HepG2 (cell line): ENCODE measurements around the gene ENTPD1.

Experiments
- BHLHE40 ChIP-seq: IDR thresholded peaks from 2 replicates; pipeline ENCODE4 v1.6.1; 2011; ENCODE audit warnings: low read length, improper control_type of control experiment
- KAT8 ChIP-seq: IDR thresholded peaks from 2 replicates; pipeline ENCODE4 v1.6.1; 2016; ENCODE audit warnings: missing genetic modification reagents, missing compliant biosample characterization
- RAD21 ChIP-seq: fragments of 450-650 bp; formaldehyde crosslinking; IDR thresholded peaks from 2 replicates; pipeline ENCODE4 v1.5.0; 2020; ENCODE audit warnings: mild to moderate bottlenecking
- ZNF460 ChIP-seq: sonication (generic); formaldehyde crosslinking; IDR thresholded peaks from 2 replicates; pipeline ENCODE4 v1.5.1; 2020; ENCODE audit warnings: missing genetic modification reagents, mild to moderate bottlenecking, borderline replicate concordance
- TF ChIP-seq, protein P1 (sequence below): sonication (generic); formaldehyde crosslinking; IDR thresholded peaks from 2 replicates; pipeline ENCODE4 v1.5.0; 2020; ENCODE audit warnings: mild to moderate bottlenecking, missing genetic modification reagents
- TF ChIP-seq, protein P2 (sequence below): sonication (generic); formaldehyde crosslinking; IDR thresholded peaks from 2 replicates; pipeline ENCODE4 v1.8.0; 2022; ENCODE audit warnings: mild to moderate bottlenecking, missing genetic modification reagents, borderline replicate concordance

DNA sequence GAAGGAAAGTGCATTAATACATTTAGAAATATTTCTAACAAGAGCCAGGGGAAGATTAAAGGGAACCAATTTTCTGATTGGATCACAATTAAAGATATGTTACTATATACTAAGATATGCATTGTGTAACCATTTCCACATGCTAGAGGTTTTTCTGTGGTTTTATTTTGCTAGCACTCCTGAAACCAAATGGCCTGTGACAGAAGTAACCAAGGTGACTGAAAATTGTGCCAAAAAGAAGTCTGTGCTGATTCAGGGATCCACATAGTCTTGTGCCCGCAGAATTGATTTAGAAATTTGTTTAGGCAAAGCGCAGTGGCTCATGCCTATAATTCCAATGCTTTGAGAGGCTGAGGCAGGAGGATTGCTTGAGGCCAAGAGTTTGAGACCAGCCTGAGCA, 153.6 kb downstream of the ENTPD1 start:
- no peak for TF ChIP-seq KAT8 (CRISPR knock-in tag)
- TF ChIP-seq, protein P1, sequence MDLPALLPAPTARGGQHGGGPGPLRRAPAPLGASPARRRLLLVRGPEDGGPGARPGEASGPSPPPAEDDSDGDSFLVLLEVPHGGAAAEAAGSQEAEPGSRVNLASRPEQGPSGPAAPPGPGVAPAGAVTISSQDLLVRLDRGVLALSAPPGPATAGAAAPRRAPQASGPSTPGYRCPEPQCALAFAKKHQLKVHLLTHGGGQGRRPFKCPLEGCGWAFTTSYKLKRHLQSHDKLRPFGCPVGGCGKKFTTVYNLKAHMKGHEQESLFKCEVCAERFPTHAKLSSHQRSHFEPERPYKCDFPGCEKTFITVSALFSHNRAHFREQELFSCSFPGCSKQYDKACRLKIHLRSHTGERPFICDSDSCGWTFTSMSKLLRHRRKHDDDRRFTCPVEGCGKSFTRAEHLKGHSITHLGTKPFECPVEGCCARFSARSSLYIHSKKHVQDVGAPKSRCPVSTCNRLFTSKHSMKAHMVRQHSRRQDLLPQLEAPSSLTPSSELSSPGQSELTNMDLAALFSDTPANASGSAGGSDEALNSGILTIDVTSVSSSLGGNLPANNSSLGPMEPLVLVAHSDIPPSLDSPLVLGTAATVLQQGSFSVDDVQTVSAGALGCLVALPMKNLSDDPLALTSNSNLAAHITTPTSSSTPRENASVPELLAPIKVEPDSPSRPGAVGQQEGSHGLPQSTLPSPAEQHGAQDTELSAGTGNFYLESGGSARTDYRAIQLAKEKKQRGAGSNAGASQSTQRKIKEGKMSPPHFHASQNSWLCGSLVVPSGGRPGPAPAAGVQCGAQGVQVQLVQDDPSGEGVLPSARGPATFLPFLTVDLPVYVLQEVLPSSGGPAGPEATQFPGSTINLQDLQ (CRISPR knock-in tag) = no peak
- no peak for TF ChIP-seq ZNF460
- TF ChIP-seq BHLHE40 = no peak
- TF ChIP-seq RAD21 (CRISPR knock-in tag) = no peak
- TF ChIP-seq, protein P2, sequence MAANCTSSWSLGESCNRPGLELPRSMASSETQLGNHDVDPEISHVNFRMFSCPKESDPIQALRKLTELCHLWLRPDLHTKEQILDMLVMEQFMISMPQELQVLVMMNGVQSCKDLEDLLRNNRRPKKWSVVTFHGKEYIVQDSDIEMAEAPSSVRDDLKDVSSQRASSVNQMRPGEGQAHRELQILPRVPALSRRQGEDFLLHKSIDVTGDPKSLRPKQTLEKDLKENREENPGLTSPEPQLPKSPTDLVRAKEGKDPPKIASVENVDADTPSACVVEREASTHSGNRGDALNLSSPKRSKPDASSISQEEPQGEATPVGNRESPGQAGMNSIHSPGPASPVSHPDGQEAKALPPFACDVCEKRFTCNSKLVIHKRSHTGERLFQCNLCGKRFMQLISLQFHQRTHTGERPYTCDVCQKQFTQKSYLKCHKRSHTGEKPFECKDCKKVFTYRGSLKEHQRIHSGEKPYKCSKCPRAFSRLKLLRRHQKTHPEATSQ (CRISPR knock-in tag) = no peak
